ENCODE data around the gene PDE4D. TPM values are rescaled to one million over a fixed set of nuclear protein-coding genes. Genes with fewer than 3 reads are reported as not detected.

The PDE4D gene
- total RNA-seq, 1 donor from 2014 or later, result 7.6 TPM

DNA sequence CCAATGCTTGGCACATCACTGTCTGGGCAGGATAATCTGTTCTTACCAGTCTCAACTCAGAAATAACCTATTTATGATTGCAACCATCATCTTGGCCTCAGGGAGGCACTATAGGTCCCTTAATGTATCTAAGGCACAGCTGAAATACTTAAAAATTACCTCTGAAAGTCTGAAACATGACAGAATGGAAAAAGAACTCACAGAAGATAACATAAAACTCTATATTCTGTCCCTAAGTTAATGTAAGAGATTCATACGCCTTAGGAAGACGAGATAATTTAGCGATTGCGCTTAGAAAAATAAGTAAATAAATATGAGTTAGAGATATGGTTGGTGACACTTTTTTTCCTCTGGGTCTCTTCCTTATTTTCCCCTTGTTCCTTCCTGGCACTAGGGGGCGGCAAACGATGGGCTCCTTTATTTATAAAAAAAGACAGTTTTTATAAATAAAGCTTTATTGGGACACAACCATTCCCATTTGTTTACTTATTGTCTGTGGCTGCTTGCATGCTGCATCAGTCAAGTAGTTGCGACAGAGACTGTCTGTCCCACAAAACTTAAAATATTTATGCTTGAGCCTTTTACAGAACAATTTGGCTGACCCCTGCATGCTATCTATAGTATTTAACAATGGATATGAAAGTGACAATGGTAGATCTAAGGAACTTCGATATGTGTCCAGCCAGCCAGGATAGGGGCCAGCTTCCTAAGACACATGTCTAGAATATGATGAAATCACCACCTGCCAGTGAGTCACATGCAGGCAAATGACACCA is 79.6 kb downstream of the PDE4D start:
- H3K4me1 Mint-ChIP-seq (ENCODE audit: low read depth), result no peaks in the 10 kb centered on the region
- TF ChIP-seq, protein P1, sequence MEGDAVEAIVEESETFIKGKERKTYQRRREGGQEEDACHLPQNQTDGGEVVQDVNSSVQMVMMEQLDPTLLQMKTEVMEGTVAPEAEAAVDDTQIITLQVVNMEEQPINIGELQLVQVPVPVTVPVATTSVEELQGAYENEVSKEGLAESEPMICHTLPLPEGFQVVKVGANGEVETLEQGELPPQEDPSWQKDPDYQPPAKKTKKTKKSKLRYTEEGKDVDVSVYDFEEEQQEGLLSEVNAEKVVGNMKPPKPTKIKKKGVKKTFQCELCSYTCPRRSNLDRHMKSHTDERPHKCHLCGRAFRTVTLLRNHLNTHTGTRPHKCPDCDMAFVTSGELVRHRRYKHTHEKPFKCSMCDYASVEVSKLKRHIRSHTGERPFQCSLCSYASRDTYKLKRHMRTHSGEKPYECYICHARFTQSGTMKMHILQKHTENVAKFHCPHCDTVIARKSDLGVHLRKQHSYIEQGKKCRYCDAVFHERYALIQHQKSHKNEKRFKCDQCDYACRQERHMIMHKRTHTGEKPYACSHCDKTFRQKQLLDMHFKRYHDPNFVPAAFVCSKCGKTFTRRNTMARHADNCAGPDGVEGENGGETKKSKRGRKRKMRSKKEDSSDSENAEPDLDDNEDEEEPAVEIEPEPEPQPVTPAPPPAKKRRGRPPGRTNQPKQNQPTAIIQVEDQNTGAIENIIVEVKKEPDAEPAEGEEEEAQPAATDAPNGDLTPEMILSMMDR (IDR thresholded peaks at IDR 0.05; ENCODE audit: unreplicated experiment), result peak; percentile 82
- H3K27me3 Mint-ChIP-seq, result peaks cover 16% of the 10 kb centered on the region
- H3K4me3 Mint-ChIP-seq (ENCODE audit: low read depth), result no peak overlapping the region
- H3K9me3 Mint-ChIP-seq (ENCODE audit: low read depth), result no peaks in the 10 kb centered on the region
- peak; percentile 24 for DNase-seq (ENCODE audit: low spot score, unreplicated experiment)
- H3K27ac Mint-ChIP-seq, result no peak overlapping the region
- H3K36me3 Mint-ChIP-seq (ENCODE audit: insufficient read depth), result no peaks in the 10 kb centered on the region

DNA sequence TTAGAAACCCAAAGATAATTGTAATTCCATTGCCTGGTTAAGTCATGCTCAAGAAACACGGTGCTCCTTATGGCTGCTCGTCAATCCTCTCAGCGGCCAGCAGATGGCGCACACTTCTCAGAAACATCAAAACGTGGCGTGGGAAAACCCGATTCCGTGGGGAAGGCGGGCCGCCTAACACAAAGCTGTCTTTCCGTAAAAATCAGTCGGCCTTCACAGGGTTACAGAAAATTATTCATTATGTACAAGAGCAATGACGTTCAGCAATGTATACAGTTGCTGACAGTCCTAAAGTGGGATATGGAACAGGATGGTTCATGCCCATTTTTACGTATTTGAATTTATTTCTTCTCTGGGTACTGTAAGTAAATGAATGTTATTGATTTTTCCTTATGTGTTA is 83.5 kb downstream of the PDE4D start:
- DNase-seq (ENCODE audit: low spot score, unreplicated experiment), result peak; percentile 51
- Mint-ChIP-seq H3K4me1 (ENCODE audit: low read depth) (peaks cover 1% of the 10 kb centered on the region), H3K27ac (no peak overlapping the region), H3K27me3 (peaks cover 16% of the 10 kb centered on the region), H3K9me3 (ENCODE audit: low read depth) (no peaks in the 10 kb centered on the region), H3K4me3 (ENCODE audit: low read depth) (peak overlapping the region; percentile 42), H3K36me3 (ENCODE audit: insufficient read depth) (no peaks in the 10 kb centered on the region)
- TF ChIP-seq, protein P1 (IDR thresholded peaks at IDR 0.05; ENCODE audit: unreplicated experiment), result peak; percentile 97

DNA sequence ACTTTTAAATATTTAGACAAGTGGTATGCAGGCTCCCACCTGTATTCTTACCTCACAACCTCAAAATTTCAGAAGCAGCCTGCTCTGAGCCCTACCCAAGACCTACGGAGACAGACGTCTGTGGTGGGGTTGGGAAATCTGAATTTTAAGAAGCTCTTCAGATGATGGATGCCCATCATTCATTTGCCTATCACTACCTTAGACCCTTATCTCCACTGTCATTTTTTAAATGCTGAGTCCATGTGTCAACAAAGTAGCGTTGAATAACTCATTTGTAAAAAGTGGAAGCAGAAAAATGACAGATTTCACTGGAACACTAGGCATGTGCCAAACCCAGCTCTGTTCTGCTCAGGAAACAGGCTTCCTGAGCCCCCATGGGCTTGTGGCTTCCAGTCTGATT is 85.7 kb downstream of the PDE4D start:
- peaks cover 1% of the 10 kb centered on the region for H3K4me1 Mint-ChIP-seq (ENCODE audit: low read depth)
- DNase-seq (ENCODE audit: low spot score, unreplicated experiment), result no peak
- H3K36me3 Mint-ChIP-seq (ENCODE audit: insufficient read depth), result no peaks in the 10 kb centered on the region
- TF ChIP-seq, protein P1 (IDR thresholded peaks at IDR 0.05; ENCODE audit: unreplicated experiment), result no peak
- H3K27me3 Mint-ChIP-seq, result peaks cover 16% of the 10 kb centered on the region
- no peak overlapping the region for H3K4me3 Mint-ChIP-seq (ENCODE audit: low read depth)
- no peaks in the 10 kb centered on the region for H3K9me3 Mint-ChIP-seq (ENCODE audit: low read depth)
- H3K27ac Mint-ChIP-seq, result no peak overlapping the region

DNA sequence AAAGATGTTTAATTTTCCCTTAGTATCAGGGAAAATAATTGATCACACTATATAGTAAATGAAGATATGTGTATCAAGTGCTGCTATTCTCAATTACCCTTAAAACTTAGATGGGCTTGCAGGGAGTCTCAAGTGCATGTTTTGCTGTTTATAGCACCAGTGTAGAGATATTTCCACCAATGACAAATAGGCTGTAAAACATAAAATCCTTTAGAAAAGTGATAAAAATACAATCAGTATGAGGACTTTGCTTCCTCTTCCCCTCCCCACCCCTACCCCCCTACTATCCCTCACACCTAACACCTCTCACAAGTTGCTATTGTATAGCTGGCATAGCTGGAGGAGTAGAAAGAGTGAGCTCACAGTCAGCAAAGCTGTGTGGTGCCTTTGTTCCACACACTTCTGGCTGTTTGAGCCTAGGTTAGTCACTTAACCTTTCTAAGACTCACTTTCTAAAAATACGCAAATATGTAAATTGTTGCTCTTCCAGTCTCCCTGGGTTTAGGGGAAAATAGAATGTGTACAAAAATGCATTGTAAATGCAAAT is 93.1 kb downstream of the PDE4D start:
- no peak for DNase-seq (ENCODE audit: low spot score, unreplicated experiment)
- Mint-ChIP-seq H3K9me3 (ENCODE audit: low read depth) (no peaks in the 10 kb centered on the region), H3K4me1 (ENCODE audit: low read depth) (no peaks in the 10 kb centered on the region), H3K27me3 (no peaks in the 10 kb centered on the region), H3K4me3 (ENCODE audit: low read depth) (no peak overlapping the region), H3K36me3 (ENCODE audit: insufficient read depth) (no peaks in the 10 kb centered on the region), H3K27ac (no peak overlapping the region)
- TF ChIP-seq, protein P1 (IDR thresholded peaks at IDR 0.05; ENCODE audit: unreplicated experiment), result no peak

DNA sequence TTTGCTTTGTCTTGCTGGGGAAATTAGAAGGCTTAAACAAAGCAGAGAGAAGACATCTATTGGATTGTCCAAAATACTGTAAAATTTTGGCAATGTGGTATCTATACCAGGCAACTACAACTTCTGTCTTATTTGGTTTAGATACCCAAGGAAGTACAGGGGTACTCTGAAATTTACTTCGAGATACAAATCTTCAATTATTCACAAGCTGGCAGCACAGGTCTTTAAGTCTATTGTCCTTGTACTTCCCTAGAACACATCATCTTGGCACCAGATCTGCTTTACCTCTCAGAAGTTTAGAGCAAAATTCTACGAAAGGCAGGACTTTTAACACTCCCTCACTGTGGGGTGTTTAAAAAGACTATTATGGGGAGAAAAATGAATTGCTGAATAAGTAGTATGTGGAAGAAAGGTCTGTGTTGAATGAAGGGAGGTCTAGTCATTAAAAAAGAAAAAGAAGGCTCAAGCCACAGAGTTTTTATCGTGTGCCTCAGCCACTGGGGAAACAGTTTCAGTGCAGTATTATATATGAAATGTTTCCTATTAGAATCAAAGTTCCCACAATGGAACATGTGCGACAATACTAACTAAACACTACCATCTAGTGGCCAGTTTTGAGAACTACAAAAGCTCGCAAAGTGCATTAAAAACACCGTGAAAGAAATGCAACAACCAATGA is 93.7 kb downstream of the PDE4D start:
- Mint-ChIP-seq H3K9me3 (ENCODE audit: low read depth) (no peaks in the 10 kb centered on the region), H3K27ac (no peak overlapping the region), H3K36me3 (ENCODE audit: insufficient read depth) (no peaks in the 10 kb centered on the region), H3K4me3 (ENCODE audit: low read depth) (no peak overlapping the region), H3K4me1 (ENCODE audit: low read depth) (peaks cover 3% of the 10 kb centered on the region), H3K27me3 (no peaks in the 10 kb centered on the region)
- TF ChIP-seq, protein P1 (IDR thresholded peaks at IDR 0.05; ENCODE audit: unreplicated experiment), result peak; percentile 82
- DNase-seq (ENCODE audit: low spot score, unreplicated experiment), result no peak

Data from progenitor cell of endocrine pancreas (in vitro differentiated cells).